Lower leg skin (tissue), 4 donors: Measurements from ENCODE around the gene FMNL2. TPM values are rescaled to one million over a fixed set of nuclear protein-coding genes. Genes with fewer than 3 reads are reported as not detected.
A peak's percentile ranks its signal among the peaks of the same experiment; 100 is the strongest.

ENCODE experiments used
- DNase-seq, 2 donors: peaks; one replicate each; pipeline ENCODE4 v3.0.0-alpha.2; 2019; ENCODE audit warnings: low spot score in 2 of 2
- H3K4me3 ChIP-seq: fragments of 200-600 bp; sonication (generic); 2 replicates; pipeline ENCODE4 v1.5.1; 2017; ENCODE audit warnings: mild to moderate bottlenecking, low read depth; ENCODE audit not compliant: poor library complexity, severe bottlenecking
- POLR2A ChIP-seq, 2 donors: fragments of 450-650 bp; IDR thresholded peaks; one replicate each; pipeline ENCODE4 v1.6.1; 2016 to 2017; ENCODE audit warnings: antibody characterized with exemption in 2 of 2, mild to moderate bottlenecking in 1 of 2, moderate library complexity in 1 of 2
- WGBS, 2 donors: methylation state at CpG; one replicate each; pipeline ENCODE4 v1.1.5; 2018; 5-methylcytosine and 5-hydroxymethylcytosine counted together
- intact Hi-C: fragments of 100-400 bp; cut with DNase I; formaldehyde crosslinking; loops from one replicate; pipeline ENCODE4 v1.15.0; 2023; ENCODE audit warnings: low total_unique reads
- total RNA-seq, 4 donors: library from RNA; depleted of rRNA; stranded (reverse); fragments of >200 nt; gene quantifications; one replicate each; pipeline ENCODE4 v1.1.0, GENCODE V29; 2016
- TF ChIP-seq, protein P1 (sequence below), 3 donors: fragments of 450-650 bp; IDR thresholded peaks; one replicate each; pipeline ENCODE4 v1.5.1; 2016; ENCODE audit warnings: antibody characterized with exemption in 3 of 3, mild to moderate bottlenecking in 3 of 3, moderate library complexity in 2 of 3

FMNL2 gene
- total RNA-seq, 4 donors from 2014 or later = 9.6 to 18.3 (median 12.9) TPM

DNA sequence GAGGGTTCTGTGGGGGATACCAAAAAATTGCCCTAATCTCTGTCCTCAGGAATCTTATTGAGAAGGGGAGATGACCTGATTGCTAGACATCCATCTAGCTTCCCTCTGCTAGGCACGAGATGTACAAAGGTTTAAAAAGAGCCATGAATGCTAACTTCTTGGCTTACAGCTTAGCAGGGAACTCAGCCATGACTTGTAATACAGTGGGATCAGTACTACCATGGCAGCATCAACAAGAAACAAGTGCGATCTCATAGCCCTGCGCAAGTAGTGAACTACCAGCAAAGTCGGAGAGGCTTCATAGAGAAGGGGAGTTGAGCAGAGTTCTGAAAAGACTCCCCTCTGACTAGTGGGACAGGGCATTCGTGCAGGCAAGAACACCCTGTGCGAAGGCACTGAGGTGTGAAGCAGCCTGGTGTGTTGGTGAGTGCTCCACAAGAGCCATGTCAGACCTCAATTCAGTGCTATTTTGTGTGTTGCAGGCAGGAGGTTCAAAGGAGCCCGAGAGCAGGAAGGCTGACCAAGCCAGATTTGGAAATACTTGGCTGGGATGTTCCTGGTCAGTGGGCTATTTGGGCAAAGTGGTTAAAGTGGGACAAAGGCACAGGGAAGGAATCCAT lies 130.0 kb downstream of the FMNL2 start:
- WGBS, 2 donors = 89 to 92% methylated on average over 7 of the region's 7 CpGs
- intact Hi-C loops = no loop called here

DNA sequence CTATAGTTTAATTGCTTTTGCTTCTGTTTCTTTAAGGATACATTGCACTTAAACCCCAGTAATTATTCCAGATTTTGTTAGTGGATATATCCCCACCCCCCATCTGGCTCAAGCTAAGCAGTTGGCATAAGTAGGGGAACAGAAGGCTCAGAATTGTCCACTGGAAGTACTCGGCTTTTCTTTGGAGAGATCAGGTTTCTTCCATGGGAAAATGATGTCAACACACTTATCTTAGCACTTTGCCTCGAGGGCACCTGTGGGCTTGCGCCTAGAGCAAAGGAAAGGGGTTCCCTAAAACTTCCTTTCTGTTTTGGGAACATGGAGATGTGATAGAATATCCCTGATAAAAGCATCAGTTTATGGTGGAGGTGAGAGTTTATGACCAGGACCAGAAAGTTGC lies 130.6 kb downstream of the FMNL2 start:
- no peak for TF ChIP-seq POLR2A (IDR thresholded peaks at IDR 0.05)
- TF ChIP-seq, protein P1, sequence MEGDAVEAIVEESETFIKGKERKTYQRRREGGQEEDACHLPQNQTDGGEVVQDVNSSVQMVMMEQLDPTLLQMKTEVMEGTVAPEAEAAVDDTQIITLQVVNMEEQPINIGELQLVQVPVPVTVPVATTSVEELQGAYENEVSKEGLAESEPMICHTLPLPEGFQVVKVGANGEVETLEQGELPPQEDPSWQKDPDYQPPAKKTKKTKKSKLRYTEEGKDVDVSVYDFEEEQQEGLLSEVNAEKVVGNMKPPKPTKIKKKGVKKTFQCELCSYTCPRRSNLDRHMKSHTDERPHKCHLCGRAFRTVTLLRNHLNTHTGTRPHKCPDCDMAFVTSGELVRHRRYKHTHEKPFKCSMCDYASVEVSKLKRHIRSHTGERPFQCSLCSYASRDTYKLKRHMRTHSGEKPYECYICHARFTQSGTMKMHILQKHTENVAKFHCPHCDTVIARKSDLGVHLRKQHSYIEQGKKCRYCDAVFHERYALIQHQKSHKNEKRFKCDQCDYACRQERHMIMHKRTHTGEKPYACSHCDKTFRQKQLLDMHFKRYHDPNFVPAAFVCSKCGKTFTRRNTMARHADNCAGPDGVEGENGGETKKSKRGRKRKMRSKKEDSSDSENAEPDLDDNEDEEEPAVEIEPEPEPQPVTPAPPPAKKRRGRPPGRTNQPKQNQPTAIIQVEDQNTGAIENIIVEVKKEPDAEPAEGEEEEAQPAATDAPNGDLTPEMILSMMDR (IDR thresholded peaks at IDR 0.05) = no peak
- DNase-seq = peak in 1 of 2 donors; percentile 25
- H3K4me3 ChIP-seq = no peak overlapping the region
- WGBS, 2 donors = 64 to 74% methylated on average over 3 of the region's 3 CpGs
- intact Hi-C loops = no loop called here

More for the DNA sequence above, 130.0 kb downstream of the FMNL2 start:
- TF ChIP-seq, protein P1 (IDR thresholded peaks at IDR 0.05) = no peak
- no peak for TF ChIP-seq POLR2A (IDR thresholded peaks at IDR 0.05)
- H3K4me3 ChIP-seq = no peak overlapping the region
- peak in 1 of 2 donors; percentile 49 for DNase-seq

DNA sequence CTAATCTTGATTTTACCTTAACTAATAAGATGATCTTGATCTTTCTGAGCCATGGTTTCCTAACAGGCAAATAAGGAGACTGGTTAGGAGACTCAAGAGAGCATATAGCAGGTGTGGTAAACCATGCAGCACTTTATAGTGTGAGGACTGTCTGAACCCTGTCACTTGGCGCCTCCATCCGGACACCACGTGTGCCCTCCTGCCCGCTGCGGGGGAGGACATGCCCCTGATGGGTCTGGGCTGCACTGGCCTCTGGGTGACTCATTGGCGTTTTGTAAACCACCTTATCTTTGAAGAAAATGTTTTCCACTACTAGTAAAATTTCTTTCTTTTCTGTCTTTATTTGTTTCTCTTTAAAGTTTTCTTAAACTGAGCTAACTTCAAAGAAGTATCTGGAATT lies 131.1 kb downstream of the FMNL2 start:
- 63 to 68% methylated on average over 6 of the region's 6 CpGs for WGBS, 2 donors
- no peak overlapping the region for H3K4me3 ChIP-seq
- intact Hi-C loops = no loop called here
- TF ChIP-seq, protein P1 (IDR thresholded peaks at IDR 0.05) = no peak
- no peak for TF ChIP-seq POLR2A (IDR thresholded peaks at IDR 0.05)
- DNase-seq = peak in 1 of 2 donors; percentile 69

DNA sequence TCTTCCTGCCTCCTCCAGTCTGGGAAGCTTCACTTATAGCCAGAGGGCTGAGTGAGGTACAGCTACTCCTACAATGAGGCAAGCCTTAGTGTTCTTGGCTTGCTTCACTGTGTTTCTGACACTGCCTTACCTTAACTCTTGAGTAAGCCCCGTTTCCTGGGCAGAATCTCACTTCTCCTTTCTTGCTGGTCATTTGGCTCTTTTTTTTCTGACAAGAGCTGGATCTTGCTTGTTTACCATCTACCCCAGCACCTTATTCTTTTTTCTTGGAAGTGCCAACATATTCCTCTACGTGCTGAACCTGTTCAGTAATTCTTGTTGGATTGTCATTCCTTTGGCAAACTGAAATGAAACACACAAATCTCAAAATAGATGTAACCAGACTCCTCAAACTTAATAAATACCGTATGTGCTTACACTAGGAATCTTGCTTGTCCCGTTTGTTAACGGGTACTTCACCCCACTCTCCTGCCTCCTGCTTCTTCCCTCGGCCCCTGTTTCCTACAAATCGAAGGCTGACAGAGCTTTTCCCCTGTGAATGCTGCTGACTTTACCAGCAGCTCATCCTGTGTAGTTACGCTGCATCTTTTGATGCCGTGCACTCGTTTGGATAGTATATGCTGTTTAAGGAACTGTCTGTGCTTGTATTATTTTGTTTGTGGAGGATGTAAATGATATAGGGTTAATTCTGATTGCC lies 132.2 kb downstream of the FMNL2 start:
- intact Hi-C loops = no loop called here
- TF ChIP-seq POLR2A (IDR thresholded peaks at IDR 0.05) = no peak
- TF ChIP-seq, protein P1 (IDR thresholded peaks at IDR 0.05) = no peak
- 30 to 31% methylated on average over 10 of the region's 10 CpGs for WGBS, 2 donors
- peak; percentile 40 to 71 for DNase-seq
- H3K4me3 ChIP-seq = no peak overlapping the region

DNA sequence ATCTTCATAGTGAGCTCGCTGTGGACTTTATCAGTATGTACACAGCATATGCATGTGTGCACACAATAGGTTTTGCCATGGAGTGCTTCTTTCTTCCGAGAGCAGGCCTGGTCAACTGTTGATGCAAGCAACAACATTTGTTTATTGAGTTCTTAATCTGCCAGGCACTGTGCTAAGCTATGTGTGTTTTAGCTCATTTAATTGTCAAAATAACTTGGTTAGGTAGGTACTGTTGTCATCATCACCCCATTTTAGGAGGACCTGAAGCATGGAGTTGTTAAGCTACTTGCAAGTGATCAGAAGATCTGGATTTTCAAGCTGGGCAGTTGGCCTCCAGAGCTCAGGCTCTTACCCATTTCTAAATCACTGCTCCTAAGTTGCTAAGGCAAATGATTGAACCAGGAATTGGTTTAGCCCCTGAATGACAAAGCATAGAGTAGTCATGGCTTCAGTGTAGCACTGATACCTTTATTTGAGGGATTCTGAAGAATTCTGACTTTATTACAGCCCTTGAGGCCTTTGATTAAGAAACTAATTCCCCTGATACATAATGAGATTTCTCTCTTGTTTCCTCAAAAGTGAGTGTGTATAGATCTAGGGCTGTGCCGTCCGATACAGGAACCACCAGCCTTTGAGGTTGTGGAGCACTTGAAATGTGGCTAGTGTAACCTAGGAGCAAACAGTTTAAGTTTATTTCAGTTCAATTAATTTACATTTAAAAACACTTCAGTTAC lies 132.9 kb downstream of the FMNL2 start:
- H3K4me3 ChIP-seq = no peak overlapping the region
- TF ChIP-seq, protein P1 (IDR thresholded peaks at IDR 0.05) = no peak
- no peak for TF ChIP-seq POLR2A (IDR thresholded peaks at IDR 0.05)
- intact Hi-C loops = no loop called here
- peak in 1 of 2 donors; percentile 40 for DNase-seq
- 67 to 78% methylated on average over 4 of the region's 4 CpGs for WGBS, 2 donors
